ENCODE measurements around the gene SCYL2. TPM values are rescaled to one million over a fixed set of nuclear protein-coding genes. Genes with fewer than 3 reads are reported as not detected.

Gene SCYL2
- polyA plus RNA-seq, 3 donors, result 16.5 to 25.5 (median 20.4) TPM

DNA sequence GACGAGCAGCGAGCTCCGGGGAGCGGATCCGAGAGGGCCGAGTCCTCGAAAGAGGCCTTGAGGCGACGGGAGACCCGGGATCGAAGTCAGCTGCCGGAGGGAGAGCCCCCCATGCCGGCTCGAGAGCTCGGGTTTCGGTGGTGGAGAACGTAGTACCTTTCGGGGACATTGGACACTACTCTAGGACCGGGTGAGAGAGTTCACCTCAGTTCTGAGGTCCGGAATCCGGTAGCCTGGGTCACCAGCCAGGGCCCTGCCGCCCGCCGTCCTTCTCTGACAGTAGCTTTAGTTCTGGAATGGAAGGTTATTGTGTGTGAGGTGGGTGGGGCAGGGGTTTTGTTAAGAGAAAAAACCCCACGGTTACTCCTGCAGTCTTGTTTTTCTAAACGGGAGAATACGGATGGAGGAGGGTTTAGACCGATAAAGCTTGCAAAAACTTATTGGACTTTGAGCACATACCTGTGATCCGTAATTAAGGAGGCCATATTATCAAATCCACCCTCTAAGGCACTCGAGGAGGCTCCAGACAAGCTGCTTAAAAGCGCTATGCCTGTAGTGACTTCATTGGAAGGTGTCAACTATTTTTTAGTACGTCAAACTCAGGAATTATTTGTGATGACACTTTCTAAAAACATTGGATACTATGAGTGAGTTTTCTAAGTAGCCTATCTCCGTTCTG is 765 bp downstream of the SCYL2 start:
- H3K4me3 ChIP-seq (replicated peaks in 1 of 3; ENCODE audit: low read depth in 2 of 3, low read length in 3 of 3), result peak overlapping the region; percentile 79 to 87 (median 82)
- no peaks in the 10 kb centered on the region for H3K9me3 ChIP-seq (replicated peaks in 1 of 2; ENCODE audit: control insufficient read depth in 1 of 2, insufficient read depth in 1 of 2, low read length in 2 of 2)
- peak overlapping the region; percentile 94 to 95 for H3K27ac ChIP-seq (ENCODE audit: low read depth in 1 of 2, low read length in 2 of 2)
- no peaks in the 10 kb centered on the region for H3K36me3 ChIP-seq (replicated peaks in 1 of 2; ENCODE audit: control insufficient read depth in 1 of 2, insufficient read depth in 2 of 2, low read length in 2 of 2)
- H3K36me3 Mint-ChIP-seq, result peaks cover 0 to 5% of the 10 kb centered on the region in 2 donors
- peak overlapping the region; percentile 93 for H2AFZ ChIP-seq (ENCODE audit: insufficient read depth, low read depth, low read length, poor library complexity, severe bottlenecking)
- peak overlapping the region; percentile 99 to 100 for H3K4me3 Mint-ChIP-seq
- TF ChIP-seq, protein P1, sequence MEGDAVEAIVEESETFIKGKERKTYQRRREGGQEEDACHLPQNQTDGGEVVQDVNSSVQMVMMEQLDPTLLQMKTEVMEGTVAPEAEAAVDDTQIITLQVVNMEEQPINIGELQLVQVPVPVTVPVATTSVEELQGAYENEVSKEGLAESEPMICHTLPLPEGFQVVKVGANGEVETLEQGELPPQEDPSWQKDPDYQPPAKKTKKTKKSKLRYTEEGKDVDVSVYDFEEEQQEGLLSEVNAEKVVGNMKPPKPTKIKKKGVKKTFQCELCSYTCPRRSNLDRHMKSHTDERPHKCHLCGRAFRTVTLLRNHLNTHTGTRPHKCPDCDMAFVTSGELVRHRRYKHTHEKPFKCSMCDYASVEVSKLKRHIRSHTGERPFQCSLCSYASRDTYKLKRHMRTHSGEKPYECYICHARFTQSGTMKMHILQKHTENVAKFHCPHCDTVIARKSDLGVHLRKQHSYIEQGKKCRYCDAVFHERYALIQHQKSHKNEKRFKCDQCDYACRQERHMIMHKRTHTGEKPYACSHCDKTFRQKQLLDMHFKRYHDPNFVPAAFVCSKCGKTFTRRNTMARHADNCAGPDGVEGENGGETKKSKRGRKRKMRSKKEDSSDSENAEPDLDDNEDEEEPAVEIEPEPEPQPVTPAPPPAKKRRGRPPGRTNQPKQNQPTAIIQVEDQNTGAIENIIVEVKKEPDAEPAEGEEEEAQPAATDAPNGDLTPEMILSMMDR (IDR thresholded peaks at IDR 0.05), result no peak
- H3K27me3 ChIP-seq (ENCODE audit: control insufficient read depth in 2 of 2, insufficient read depth in 2 of 2, low read length in 2 of 2), result no peaks in the 10 kb centered on the region
- H3K27me3 Mint-ChIP-seq (ENCODE audit: low read depth in 3 of 3), result peaks cover 0 to 2% (median 0%) of the 10 kb centered on the region in 3 donors
- peaks cover 32 to 46% of the 10 kb centered on the region in 2 donors for H3K4me1 ChIP-seq (ENCODE audit: control insufficient read depth in 1 of 2, insufficient read depth in 2 of 2, low read length in 2 of 2)
- intact Hi-C loops (cut with micrococcal nuclease), result loop anchor here (5.0 to 10.0 kb wide), 4 partner anchors 65 to 307 kb away; partner anchors contain the start of genes ACTR6 (in 2 of the 2), BLTP3B (in 2 of the 2) and GAS2L3 (in 1 of the 2)
- peaks cover 39% of the 10 kb centered on the region for H4K20me1 ChIP-seq (ENCODE audit: insufficient read depth, low read length)
- H3K27ac Mint-ChIP-seq, result peak overlapping the region; percentile 95 to 99 (median 99)
- peaks cover 55% of the 10 kb centered on the region for H3K79me2 ChIP-seq (ENCODE audit: insufficient read depth, low read length)
- DNase-seq, result no peak
- peaks cover 0 to 6% (median 0%) of the 10 kb centered on the region in 7 donors for H3K9me3 Mint-ChIP-seq
- under 1% methylated on average over 26 of the region's 33 CpGs for WGBS (ENCODE audit: insufficient coverage)
- H3K9ac ChIP-seq (ENCODE audit: insufficient read depth, low read length, poor library complexity, severe bottlenecking), result peak overlapping the region; percentile 98
- peaks cover 38% of the 10 kb centered on the region for H3K4me1 Mint-ChIP-seq
- H3K4me2 ChIP-seq (replicated peaks; ENCODE audit: extremely low read depth, low read length, poor library complexity, severe bottlenecking), result peak overlapping the region; percentile 93

- no peaks in the 10 kb centered on the region for H3K36me3 ChIP-seq (replicated peaks in 1 of 2; ENCODE audit: control insufficient read depth in 1 of 2, insufficient read depth in 2 of 2, low read length in 2 of 2)
These were observed 2.0 kb downstream of the SCYL2 start for GRCh38 chr12:100268835-100269564.

More at GRCh38 chr12:100268835-100269564, 2.0 kb downstream of the SCYL2 start:
- Mint-ChIP-seq H3K4me3 (peak overlapping the region; percentile 24 to 100), H3K9me3 (peaks cover 0 to 6% (median 0%) of the 10 kb centered on the region in 7 donors), H3K27me3 (ENCODE audit: low read depth in 3 of 3) (peaks cover 0 to 2% (median 0%) of the 10 kb centered on the region in 3 donors), H3K36me3 (peaks cover 0 to 5% of the 10 kb centered on the region in 2 donors), H3K4me1 (peaks cover 42% of the 10 kb centered on the region), H3K27ac (peak overlapping the region in 6 of 7 donors; percentile 1 to 70 (median 11))
- Histone ChIP-seq H3K79me2 (ENCODE audit: insufficient read depth, low read length) (peaks cover 67% of the 10 kb centered on the region), H3K9ac (ENCODE audit: insufficient read depth, low read length, poor library complexity, severe bottlenecking) (no peak overlapping the region), H3K4me1 (ENCODE audit: control insufficient read depth in 1 of 2, insufficient read depth in 2 of 2, low read length in 2 of 2) (peaks cover 32 to 46% of the 10 kb centered on the region in 2 donors), H3K9me3 (replicated peaks in 1 of 2; ENCODE audit: control insufficient read depth in 1 of 2, insufficient read depth in 1 of 2, low read length in 2 of 2) (no peaks in the 10 kb centered on the region), H3K4me3 (replicated peaks in 1 of 3; ENCODE audit: low read depth in 2 of 3, low read length in 3 of 3) (peak overlapping the region in 1 of 3 experiments; percentile 82), H3K27me3 (ENCODE audit: control insufficient read depth in 2 of 2, insufficient read depth in 2 of 2, low read length in 2 of 2) (no peaks in the 10 kb centered on the region), H4K20me1 (ENCODE audit: insufficient read depth, low read length) (peaks cover 52% of the 10 kb centered on the region), H3K4me2 (replicated peaks; ENCODE audit: extremely low read depth, low read length, poor library complexity, severe bottlenecking) (peak overlapping the region; percentile 93), H3K27ac (ENCODE audit: low read depth in 1 of 2, low read length in 2 of 2) (peak overlapping the region in 1 of 2 donors; percentile 95), H2AFZ (ENCODE audit: insufficient read depth, low read depth, low read length, poor library complexity, severe bottlenecking) (no peak overlapping the region)
- intact Hi-C loops (cut with micrococcal nuclease), result loop anchor here (5.0 to 10.0 kb wide), 4 partner anchors 67 to 306 kb away; partner anchors contain the start of genes ACTR6 (in 2 of the 2), BLTP3B (in 2 of the 2) and GAS2L3 (in 1 of the 2)
- TF ChIP-seq, protein P1 (IDR thresholded peaks at IDR 0.05), result no peak
- DNase-seq, result peak in 2 of 3 donors; percentile 5 to 21
- 34% methylated on average over 5 of the region's 5 CpGs for WGBS (ENCODE audit: insufficient coverage)
